ENCODE measurements around the gene FUZ. TPM values are rescaled to one million over a fixed set of nuclear protein-coding genes. Genes with fewer than 3 reads are reported as not detected.

Gene FUZ
- total and polyA plus RNA-seq, 2 of the 4 experiments (the other 2 are of a cell fraction) = 12.1 to 14.3 TPM

GRCh38 chr19:49855277-49855675 is 42.2 kb upstream of the FUZ start:
- peaks cover 78% of the 10 kb centered on the region for H4K20me1 ChIP-seq (ENCODE audit: insufficient read depth, low read length)
- WGBS, 2 experiments (ENCODE audit: extremely low coverage in 2 of 2, insufficient read length in 1 of 2) = 91% methylated on average over 11 of the region's 12 CpGs; no CpG with 5 or more reads in 1 of the 2 experiments
- dilution Hi-C loops (cut with HindIII; ENCODE audit: low sequenced_read_pairs, unreplicated experiment) = no loop called here

More at GRCh38 chr19:49855277-49855675, 42.2 kb upstream of the FUZ start:
- Histone ChIP-seq H2AK9ac (replicated peaks; ENCODE audit: low read depth, low read length, poor library complexity) (peak overlapping the region; percentile 66), H3K36me3 (ENCODE audit: control insufficient read depth, insufficient read depth, low read length) (peaks cover 59% of the 10 kb centered on the region), H2BK5ac (ENCODE audit: low read depth, low read length, poor library complexity, severe bottlenecking) (no peak overlapping the region), H3K9me1 (ENCODE audit: insufficient read depth, low read length) (peaks cover 15% of the 10 kb centered on the region), H2BK120ac (ENCODE audit: low read depth, low read length) (no peak overlapping the region), H2BK15ac (ENCODE audit: low read depth, low read length) (no peak overlapping the region), H3K9me3 (ENCODE audit: control insufficient read depth, insufficient read depth, low read length) (no peaks in the 10 kb centered on the region), H3K9ac (ENCODE audit: low read depth, low read length) (no peak overlapping the region), H3K14ac (replicated peaks; ENCODE audit: low read depth, low read length) (no peak overlapping the region), H3K4me2 (ENCODE audit: low read depth, low read length) (no peak overlapping the region), H3K4me1 (ENCODE audit: control insufficient read depth, insufficient read depth, low read length) (peaks cover 20% of the 10 kb centered on the region), H3K23ac (ENCODE audit: low read depth, low read length) (no peak overlapping the region), H2AFZ (replicated peaks; ENCODE audit: low read length, poor library complexity) (no peak overlapping the region), H4K8ac (ENCODE audit: low read depth in 2 of 2, low read length in 2 of 2) (no peak overlapping the region), H3K79me1 (ENCODE audit: low read depth in 1 of 2, low read length in 2 of 2) (peaks cover 4 to 73% of the 10 kb centered on the region in 2 experiments), H3K27ac (ENCODE audit: insufficient read depth, low read length) (no peak overlapping the region), H4K5ac (ENCODE audit: low read depth, low read length) (no peak overlapping the region), H2AK5ac (ENCODE audit: low read depth, low read length) (no peak overlapping the region), H2BK20ac (ENCODE audit: low read depth, low read length) (no peak overlapping the region), H3K27me3 (ENCODE audit: control insufficient read depth, insufficient read depth, low read length) (no peaks in the 10 kb centered on the region), H3K56ac (ENCODE audit: extremely low read depth, insufficient read depth, low read length) (no peak overlapping the region), H3K4ac (ENCODE audit: low read depth, low read length) (no peak overlapping the region), H4K91ac (ENCODE audit: insufficient read depth, low read depth, low read length) (no peak overlapping the region), H3K4me3 (ENCODE audit: insufficient read depth, low read depth, low read length) (no peak overlapping the region), H3K18ac (ENCODE audit: low read depth, low read length) (no peak overlapping the region)
- TF ChIP-seq RCOR1 (IDR thresholded peaks at IDR 0.05; ENCODE audit: insufficient replicate concordance, low read length) (no peak), MXI1 (IDR thresholded peaks at IDR 0.05; ENCODE audit: borderline replicate concordance, low read depth, low read length) (no peak), POLR2A (IDR thresholded peaks at IDR 0.05; ENCODE audit: low read depth, low read length) (no peak), RFX5 (IDR thresholded peaks at IDR 0.05; ENCODE audit: low read depth, low read length) (no peak), MAZ (IDR thresholded peaks at IDR 0.05; ENCODE audit: borderline replicate concordance, low read depth, low read length) (no peak), BHLHE40 (IDR thresholded peaks at IDR 0.05; ENCODE audit: low read depth, low read length) (no peak), RAD21 (IDR thresholded peaks at IDR 0.05; ENCODE audit: low read length) (no peak), ELK1 (IDR thresholded peaks at IDR 0.05; ENCODE audit: borderline replicate concordance, low read depth, low read length) (no peak), SMC3 (IDR thresholded peaks at IDR 0.05; ENCODE audit: low read depth, low read length) (no peak), CTCF (conservative IDR thresholded peaks at IDR 0.05; ENCODE audit: low read depth, low read length) (no peak), FOS (IDR thresholded peaks at IDR 0.05; ENCODE audit: low read depth, low read length) (no peak)
- BruUV-seq (replicated peaks) = no TSS peak
- ATAC-seq (ENCODE audit: low read depth) (no peak), DNase-seq (no peak)
- POLR2A ChIA-PET (ENCODE audit: unreplicated experiment) = interaction anchor here (0.5 kb wide), 1 partner anchor 12 kb away, joined by 7 read pairs; the partner anchor contains the start of gene PNKP
- intact Hi-C loops (cut with micrococcal nuclease) = no loop called here
- CTCF ChIA-PET = no interaction called here
- in situ Hi-C loops (cut with MboI; ENCODE audit: low sequenced_read_pairs) = loop anchor here (10.0 kb wide), 1 partner anchor 170 kb away; the partner anchor contains the start of gene ADM5

Measured in IMR-90 (cell line).